ENCODE measurements around the gene PIK3CB. TPM values are rescaled to one million over a fixed set of nuclear protein-coding genes. Genes with fewer than 3 reads are reported as not detected.

PIK3CB gene
- total RNA-seq, 2 donors from 2014 or later: 22.8 to 42.7 TPM

Other genes with a start within 250 kb of the PIK3CB start
- gene CEP70, start 240.7 kb downstream of the PIK3CB start, total RNA-seq: 10 to 100 TPM in 1 of 2 donors, 1 to 10 TPM in 1; 9.9 to 10.5 TPM
- 1 to 10 TPM; 6.8 to 9.6 TPM for gene FAIM, start 226.2 kb downstream of the PIK3CB start, total RNA-seq
- not detected for gene FOXL2, start 112.2 kb upstream of the PIK3CB start, total RNA-seq
- not detected for gene FOXL2NB, start 112.3 kb upstream of the PIK3CB start, total RNA-seq
- not detected for gene PRR23A, start 171.3 kb upstream of the PIK3CB start, total RNA-seq
- not detected for gene PRR23B, start 186.0 kb upstream of the PIK3CB start, total RNA-seq
- gene PRR23C, start 210.0 kb upstream of the PIK3CB start, total RNA-seq: not detected

Data from natural killer cell treated with Interleukin-12 subunit alpha and Interleukin-12 subunit beta and Interleukin-15 and Interleukin-18, amount 100 ng/mL, for 72 hours (primary cell).